ENCODE measurements around the gene LRP11.
"Not testable (repeated sequence)": the region's sequence is repeated elsewhere in the genome, so short reads cannot be mapped to it uniquely, and the experiment has no call there.

The LRP11 gene

GRCh38 chr6:149897855-149898744 lies 33.9 kb upstream of the LRP11 start, which contains the start of gene RAET1E:
Gene RAET1E, minus strand, starts transcription at chr6:149898113. Its CDS starts 7,212 bp downstream, at chr6:149890901.
- DNase-seq = no peak

GRCh38 chr6:149897015-149897697 lies 33.0 kb upstream of the LRP11 start:
- no peak for DNase-seq

GRCh38 chr6:149896491-149896890 lies 32.3 kb upstream of the LRP11 start:
- no peak for DNase-seq

GRCh38 chr6:149895833-149896271 lies 31.7 kb upstream of the LRP11 start:
- DNase-seq = peak; percentile 38

- no peak for DNase-seq
These were observed 31.0 kb upstream of the LRP11 start for GRCh38 chr6:149895048-149895590.

GRCh38 chr6:149891864-149892263 lies 27.7 kb upstream of the LRP11 start:
- DNase-seq = not testable (repeated sequence)

GRCh38 chr6:149891259-149891658 lies 27.1 kb upstream of the LRP11 start:
- no peak for DNase-seq

- no peak for DNase-seq
These were observed 26.5 kb upstream of the LRP11 start for GRCh38 chr6:149890629-149891045.

GRCh38 chr6:149889326-149889725 lies 25.2 kb upstream of the LRP11 start:
- no peak for DNase-seq

- no peak for DNase-seq
These were observed 24.5 kb upstream of the LRP11 start for GRCh38 chr6:149888659-149889058.

- no peak for DNase-seq
These were observed 23.9 kb upstream of the LRP11 start for GRCh38 chr6:149888093-149888492.

GRCh38 chr6:149887343-149887742 lies 23.2 kb upstream of the LRP11 start:
- DNase-seq = no peak

GRCh38 chr6:149885888-149886287 lies 21.7 kb upstream of the LRP11 start:
- DNase-seq = no peak

GRCh38 chr6:149884617-149885016 lies 20.5 kb upstream of the LRP11 start:
- no peak for DNase-seq

- DNase-seq = no peak
These were observed 20.1 kb upstream of the LRP11 start for GRCh38 chr6:149884215-149884614.

GRCh38 chr6:149881860-149882259 lies 17.7 kb upstream of the LRP11 start:
- no peak for DNase-seq

- no peak for DNase-seq
These were observed 17.1 kb upstream of the LRP11 start for GRCh38 chr6:149881066-149881766.

GRCh38 chr6:149877659-149878058 lies 13.5 kb upstream of the LRP11 start:
- DNase-seq = no peak

- DNase-seq = no peak
These were observed 12.2 kb upstream of the LRP11 start for GRCh38 chr6:149876241-149876933.

- no peak for DNase-seq
These were observed 8.1 kb upstream of the LRP11 start for GRCh38 chr6:149872233-149872632.

GRCh38 chr6:149871182-149871581 lies 7.0 kb upstream of the LRP11 start:
- DNase-seq = no peak

- no peak for DNase-seq
These were observed 5.2 kb upstream of the LRP11 start for GRCh38 chr6:149869275-149869892.
